Measurements from ENCODE around the gene GAPDHS. TPM values are rescaled to one million over a fixed set of nuclear protein-coding genes. Genes with fewer than 3 reads are reported as not detected.

Gene GAPDHS
- total RNA-seq, 1 donor from 2014 or later: not detected

DNA sequence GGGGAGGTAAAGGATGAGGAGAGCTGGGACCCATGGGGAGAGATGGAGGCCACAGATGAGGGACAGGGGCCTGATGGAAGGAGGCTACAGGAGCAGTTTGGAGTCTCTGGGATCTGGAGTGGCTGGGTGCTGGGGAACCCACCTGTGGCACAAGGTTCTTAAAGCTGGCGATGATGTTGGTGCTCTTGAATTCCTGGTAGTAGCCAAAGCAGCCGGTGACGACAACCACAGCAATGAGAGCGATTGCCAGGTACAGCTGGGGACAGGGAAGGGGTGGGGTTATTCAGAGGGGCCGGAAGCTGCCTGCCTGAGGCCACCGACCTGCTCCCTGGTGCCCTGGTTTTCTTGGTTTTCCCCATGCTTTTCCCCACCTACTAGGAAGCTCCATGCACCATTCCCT lies 27.4 kb downstream of the GAPDHS start:
- Histone ChIP-seq H3K36me3 (no peaks in the 10 kb centered on the region), H3K27me3 (peaks cover 21% of the 10 kb centered on the region), H3K4me3 (no peak overlapping the region), H3K9me3 (no peaks in the 10 kb centered on the region), H3K4me1 (peaks cover 6% of the 10 kb centered on the region), H3K27ac (no peak overlapping the region)
- no peak for ATAC-seq
- intact Hi-C loops (cut with DNase I): no loop called here
- TF ChIP-seq, protein P1, sequence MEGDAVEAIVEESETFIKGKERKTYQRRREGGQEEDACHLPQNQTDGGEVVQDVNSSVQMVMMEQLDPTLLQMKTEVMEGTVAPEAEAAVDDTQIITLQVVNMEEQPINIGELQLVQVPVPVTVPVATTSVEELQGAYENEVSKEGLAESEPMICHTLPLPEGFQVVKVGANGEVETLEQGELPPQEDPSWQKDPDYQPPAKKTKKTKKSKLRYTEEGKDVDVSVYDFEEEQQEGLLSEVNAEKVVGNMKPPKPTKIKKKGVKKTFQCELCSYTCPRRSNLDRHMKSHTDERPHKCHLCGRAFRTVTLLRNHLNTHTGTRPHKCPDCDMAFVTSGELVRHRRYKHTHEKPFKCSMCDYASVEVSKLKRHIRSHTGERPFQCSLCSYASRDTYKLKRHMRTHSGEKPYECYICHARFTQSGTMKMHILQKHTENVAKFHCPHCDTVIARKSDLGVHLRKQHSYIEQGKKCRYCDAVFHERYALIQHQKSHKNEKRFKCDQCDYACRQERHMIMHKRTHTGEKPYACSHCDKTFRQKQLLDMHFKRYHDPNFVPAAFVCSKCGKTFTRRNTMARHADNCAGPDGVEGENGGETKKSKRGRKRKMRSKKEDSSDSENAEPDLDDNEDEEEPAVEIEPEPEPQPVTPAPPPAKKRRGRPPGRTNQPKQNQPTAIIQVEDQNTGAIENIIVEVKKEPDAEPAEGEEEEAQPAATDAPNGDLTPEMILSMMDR (IDR thresholded peaks at IDR 0.05): no peak
- no peak for DNase-seq

DNA sequence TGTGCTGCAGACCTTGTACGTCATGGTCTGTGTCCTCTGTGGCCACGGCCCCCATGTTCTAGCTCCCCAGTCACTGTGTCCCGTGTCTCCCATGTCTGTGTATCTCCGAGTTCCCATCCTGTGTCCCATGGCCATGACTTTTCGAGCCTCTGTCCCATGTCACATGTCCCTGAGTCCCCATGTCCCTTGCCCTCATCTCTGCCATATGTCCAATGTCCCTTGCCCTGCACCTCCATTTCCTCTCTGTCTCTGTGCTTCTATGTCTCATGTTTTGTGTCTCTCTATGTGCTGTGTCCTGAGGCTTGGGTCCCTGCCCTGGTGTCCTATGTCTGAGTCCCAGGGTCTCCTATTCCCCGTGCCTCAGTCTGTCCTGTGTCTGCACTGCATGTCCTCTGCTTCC lies 28.2 kb downstream of the GAPDHS start:
- H3K27ac ChIP-seq: no peak overlapping the region
- H3K4me1 ChIP-seq: peaks cover 6% of the 10 kb centered on the region
- peaks cover 21% of the 10 kb centered on the region for H3K27me3 ChIP-seq
- no peaks in the 10 kb centered on the region for H3K36me3 ChIP-seq
- no peak for DNase-seq
- TF ChIP-seq, protein P1 (IDR thresholded peaks at IDR 0.05): no peak
- no peaks in the 10 kb centered on the region for H3K9me3 ChIP-seq
- H3K4me3 ChIP-seq: no peak overlapping the region
- no peak for ATAC-seq
- intact Hi-C loops (cut with DNase I): no loop called here

DNA sequence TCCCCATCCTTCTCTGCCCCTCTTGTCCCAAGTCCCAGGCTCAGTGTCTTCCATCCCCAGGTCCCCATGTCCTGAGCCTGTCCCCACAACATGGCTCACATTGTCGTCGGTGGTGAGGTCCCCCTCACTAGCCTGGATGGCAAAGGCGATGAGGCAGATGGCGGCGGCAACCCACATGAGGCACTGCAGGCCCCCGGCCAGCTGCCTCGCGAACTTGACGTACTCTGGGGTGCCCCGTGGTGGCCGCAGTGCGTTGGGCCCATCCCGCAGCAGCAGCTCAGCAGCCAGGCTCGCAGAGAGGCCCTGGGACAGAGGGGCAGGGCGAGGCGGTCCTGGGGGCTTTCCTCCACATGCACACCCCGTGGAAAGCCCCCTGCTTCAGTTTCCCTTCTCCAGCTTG lies 29.1 kb downstream of the GAPDHS start:
- intact Hi-C loops (cut with DNase I): no loop called here
- no peak for ATAC-seq
- H3K36me3 ChIP-seq: no peaks in the 10 kb centered on the region
- peaks cover 6% of the 10 kb centered on the region for H3K4me1 ChIP-seq
- no peak for DNase-seq
- no peak overlapping the region for H3K27ac ChIP-seq
- TF ChIP-seq, protein P1 (IDR thresholded peaks at IDR 0.05): no peak
- no peak overlapping the region for H3K4me3 ChIP-seq
- peaks cover 21% of the 10 kb centered on the region for H3K27me3 ChIP-seq
- no peaks in the 10 kb centered on the region for H3K9me3 ChIP-seq

DNA sequence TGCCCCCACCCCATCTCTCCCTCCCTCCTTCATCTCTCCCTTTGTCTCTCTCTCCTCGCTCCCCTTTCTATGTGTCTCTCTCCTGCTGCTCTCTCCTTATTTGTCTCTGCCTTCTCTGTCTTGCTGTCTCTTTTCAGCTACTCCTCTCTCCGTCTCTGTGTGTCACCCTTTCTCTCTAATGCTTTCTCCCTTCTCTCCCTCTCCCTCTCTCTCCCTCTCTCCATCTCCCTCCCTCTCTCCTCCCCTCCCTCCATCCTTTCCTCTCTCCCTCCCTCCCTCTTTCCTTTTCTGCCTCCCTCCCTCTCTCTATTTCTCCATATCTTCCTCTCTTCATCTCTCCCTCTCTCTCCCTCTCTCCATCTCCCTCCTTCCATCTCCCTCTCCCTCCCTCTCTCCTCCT lies 29.5 kb downstream of the GAPDHS start:
- intact Hi-C loops (cut with DNase I): no loop called here
- TF ChIP-seq, protein P1 (IDR thresholded peaks at IDR 0.05): no peak
- ATAC-seq (no peak), DNase-seq (no peak)
- H3K36me3 ChIP-seq: no peaks in the 10 kb centered on the region
- H3K4me3 ChIP-seq: no peak overlapping the region
- H3K27ac ChIP-seq: no peak overlapping the region
- peaks cover 21% of the 10 kb centered on the region for H3K27me3 ChIP-seq
- peaks cover 6% of the 10 kb centered on the region for H3K4me1 ChIP-seq
- H3K9me3 ChIP-seq: no peaks in the 10 kb centered on the region

DNA sequence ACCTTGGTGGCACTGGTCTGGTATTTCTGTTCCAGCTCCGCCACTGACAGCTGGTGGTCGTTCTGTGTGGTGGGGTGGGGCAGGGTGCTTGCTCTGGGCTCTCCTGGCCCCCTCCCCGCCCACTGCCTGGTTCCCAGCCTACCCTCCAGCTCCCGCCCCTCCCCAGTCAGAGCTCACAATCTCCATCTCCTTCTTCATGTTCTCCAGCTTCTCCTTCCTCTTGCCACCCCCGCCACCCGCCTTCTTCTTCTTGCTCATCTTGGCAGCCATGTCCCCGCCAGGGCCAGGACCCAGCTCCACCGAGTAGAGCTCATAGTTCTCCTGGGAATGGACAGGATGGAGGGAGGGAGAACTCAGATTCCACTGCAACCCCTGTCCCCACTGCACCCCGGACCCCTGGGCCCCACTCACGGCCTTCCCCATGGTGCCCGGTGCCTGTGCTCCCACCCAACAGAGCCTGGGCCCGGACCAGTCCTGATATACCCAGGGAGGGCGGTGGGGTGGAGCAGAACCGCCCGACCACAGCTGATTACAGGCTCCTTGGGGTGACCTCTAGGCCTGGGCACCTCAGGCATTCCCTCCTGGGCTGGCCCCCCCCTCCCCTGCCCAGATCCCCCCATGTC lies 30.1 kb downstream of the GAPDHS start, which contains the start of gene ATP4A:
ATP4A (minus strand) TSS at position 452 of the 623 bp plus-strand sequence; CDS start at position 423, 29 bp downstream.
- no peak within 1 kb of the TSS for H3K4me3 ChIP-seq

More for the DNA sequence above, 30.1 kb downstream of the GAPDHS start, which contains the start of gene ATP4A:
- ATAC-seq (peak; percentile 9), DNase-seq (peak; percentile 48)
- H3K9me3 ChIP-seq: no peaks in the 10 kb centered on the region
- TF ChIP-seq, protein P1 (IDR thresholded peaks at IDR 0.05): no peak
- H3K27me3 ChIP-seq: peaks cover 17% of the 10 kb centered on the region
- intact Hi-C loops (cut with DNase I): no loop called here
- H3K36me3 ChIP-seq: no peaks in the 10 kb centered on the region
- H3K4me1 ChIP-seq: peaks cover 1% of the 10 kb centered on the region
- H3K27ac ChIP-seq: no peak within 1 kb of the TSS
